NCI-H187 (cell line): ENCODE data around the gene IRX1.

ENCODE experiments used
- DNase-seq, 2 experiments: peaks; one replicate each; lab custom pipeline; 2025; lab: John Stamatoyannopoulos, UW

The IRX1 gene

GRCh38 chr5:3595006-3595961 is at the start of gene IRX1:
TSS of gene IRX1 (plus strand) at chr5:3595832. CDS start at chr5:3596106, 274 bp downstream.
- DNase-seq: no peak

DNA sequence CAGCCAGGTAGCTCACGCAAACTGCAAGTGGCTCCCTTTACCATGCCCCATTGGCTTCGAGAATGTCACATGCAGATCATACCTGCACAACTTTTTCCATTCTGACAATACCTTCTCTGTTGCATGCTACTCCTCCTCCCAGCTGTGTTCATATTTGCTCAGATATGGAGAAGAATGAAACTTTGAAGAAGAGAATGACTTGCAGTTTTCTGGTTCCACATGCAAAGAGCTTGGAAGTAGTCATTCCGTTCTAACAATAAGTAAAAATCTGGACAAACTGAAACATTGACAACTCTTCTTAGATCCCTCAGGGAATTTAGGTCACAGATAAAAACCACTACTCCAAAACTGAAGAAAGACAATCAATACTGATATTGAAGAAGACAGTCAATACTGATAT is 49.6 kb upstream of the IRX1 start:
- DNase-seq: no peak

DNA sequence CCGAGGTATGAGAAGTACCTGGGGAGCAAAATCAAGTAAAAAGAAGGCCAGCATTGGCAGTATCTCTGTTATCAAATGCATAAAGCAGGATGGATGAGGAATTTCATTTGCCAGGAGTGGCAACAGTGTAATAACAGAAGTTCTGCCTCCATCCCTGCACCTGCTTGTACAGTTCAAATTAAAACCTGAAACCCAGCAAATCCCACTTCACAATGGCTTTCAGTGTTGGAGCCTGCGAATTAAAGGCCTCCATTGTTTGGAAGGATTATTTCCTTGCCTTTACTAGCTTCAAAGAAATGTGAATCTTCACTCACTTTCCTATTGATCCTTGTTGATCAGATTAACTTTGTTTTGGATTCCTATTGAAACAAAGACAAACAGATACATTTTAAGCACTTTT is 31.5 kb upstream of the IRX1 start:
- no peak for DNase-seq

DNA sequence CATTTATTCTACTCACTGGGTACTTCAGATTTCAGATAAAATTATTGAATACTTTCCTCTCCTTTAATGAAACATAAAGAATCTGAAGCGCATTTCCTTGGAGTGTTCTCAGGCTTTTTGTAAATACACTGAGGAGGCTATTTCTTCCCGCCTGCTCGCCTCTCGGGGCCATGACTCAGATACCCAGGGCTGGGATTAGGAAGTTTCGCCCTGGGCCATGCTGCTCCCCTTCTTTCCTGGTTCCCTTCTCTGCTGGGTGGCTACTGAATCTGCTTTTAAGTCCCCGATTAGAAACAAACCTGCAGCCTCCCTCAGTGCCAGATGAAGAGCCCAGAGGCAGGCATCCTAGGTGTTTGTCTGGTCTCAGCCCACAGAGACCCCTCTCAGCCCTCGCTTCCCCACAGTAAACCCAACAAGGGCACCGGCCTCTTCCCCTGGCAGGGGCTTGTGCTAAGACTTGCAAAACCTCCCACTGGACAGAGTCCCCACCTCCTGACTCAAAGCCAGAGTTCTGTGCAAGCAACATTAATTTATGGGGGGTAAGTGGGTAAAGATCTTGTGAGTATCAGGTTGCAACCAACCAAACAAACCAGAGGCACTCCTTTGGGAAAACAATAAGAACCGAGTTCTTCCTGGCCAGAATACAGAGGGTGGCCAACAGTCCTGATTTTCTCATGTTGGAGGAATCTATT is 30.7 kb upstream of the IRX1 start:
- DNase-seq: no peak

DNA sequence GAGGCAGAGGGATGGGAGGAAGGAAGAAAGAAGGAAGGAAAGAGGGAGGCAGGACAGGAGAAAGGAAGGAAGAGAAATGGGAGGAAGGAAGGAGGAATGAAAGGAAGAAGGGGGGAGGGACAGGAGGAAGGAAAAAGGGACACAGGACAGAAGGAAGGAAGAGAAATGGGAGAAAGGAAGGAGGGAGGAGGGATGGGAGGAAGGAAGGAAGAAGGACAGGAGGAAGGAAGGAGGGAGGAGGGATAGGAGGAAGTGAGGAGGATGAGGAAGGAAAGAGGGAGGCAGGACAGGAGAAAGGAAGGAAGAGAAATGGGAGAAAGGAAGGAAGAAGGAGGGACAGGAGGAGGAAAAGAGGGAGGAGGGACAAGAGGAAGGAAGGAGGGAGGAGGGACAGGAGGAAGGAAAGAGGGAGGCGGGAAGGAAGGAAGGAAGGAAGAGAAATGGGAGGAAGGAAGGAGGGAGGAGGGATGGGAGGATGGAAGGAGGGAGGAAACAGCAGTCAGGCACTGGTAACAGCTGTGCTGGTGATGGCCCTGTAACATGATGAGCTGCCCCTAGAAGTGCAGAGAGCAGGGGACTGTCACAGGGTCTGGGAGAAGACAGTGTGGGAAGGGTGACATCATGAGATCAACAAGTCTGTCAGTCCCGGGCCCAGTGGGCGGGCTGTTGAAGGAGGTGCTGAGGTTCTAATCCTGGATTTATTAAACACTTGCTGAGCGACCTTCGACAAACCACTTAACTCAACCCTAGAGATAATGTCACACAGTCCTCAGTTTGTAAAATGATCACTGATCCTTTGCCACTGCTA is 10.7 kb upstream of the IRX1 start:
- no peak for DNase-seq

GRCh38 chr5:3590161-3590966 is 5.3 kb upstream of the IRX1 start:
- DNase-seq: no peak

DNA sequence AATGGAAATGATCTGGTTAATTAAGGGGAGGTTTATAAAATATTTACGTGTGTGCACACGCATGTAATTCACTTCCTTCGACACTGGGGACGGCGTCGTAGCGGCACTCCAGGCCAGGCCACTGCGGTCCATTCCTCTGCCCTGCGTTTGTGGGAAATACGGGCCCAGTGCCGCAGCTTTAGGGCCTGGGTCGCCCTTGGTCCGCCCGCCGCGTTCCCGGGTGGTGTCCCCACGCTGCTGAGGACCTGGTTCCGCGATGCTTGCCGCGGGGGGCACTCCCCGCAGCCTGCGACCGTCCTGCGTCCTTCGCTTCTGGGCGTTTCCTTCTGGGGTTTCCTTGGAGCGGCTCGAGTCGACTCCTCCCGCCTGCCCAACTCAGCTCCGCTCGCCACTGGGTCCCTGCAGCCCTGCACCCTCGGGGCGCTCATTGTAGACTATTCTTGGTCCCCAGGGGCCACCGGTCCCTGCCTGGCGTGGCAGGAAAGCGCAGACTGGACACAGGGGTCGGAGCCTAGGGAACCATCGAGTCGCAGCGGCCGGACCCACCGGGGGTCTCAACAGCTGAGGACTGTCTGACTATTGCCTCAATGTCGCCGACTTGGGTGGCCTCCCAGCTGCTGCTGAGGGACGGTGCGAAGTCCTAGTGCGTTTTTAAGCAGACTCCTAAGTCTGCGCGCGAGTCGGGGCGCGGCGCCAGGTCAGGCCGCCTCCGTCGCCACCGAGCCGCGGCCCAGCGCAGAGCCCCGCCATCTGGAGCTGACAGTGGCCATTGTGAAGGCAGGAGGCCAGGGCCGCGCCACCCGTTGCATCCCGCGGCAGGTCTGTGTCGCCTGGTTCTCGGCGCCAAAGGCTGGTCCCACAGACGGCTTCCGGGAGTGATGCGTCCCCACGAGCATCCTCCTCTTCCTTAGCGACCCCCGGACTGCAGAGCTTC is 4.4 kb upstream of the IRX1 start:
- no peak for DNase-seq

- DNase-seq: no peak
Observed at GRCh38 chr5:3592298-3592697, 3.3 kb upstream of the IRX1 start.

GRCh38 chr5:3593771-3594509 is 1.7 kb upstream of the IRX1 start:
- no peak for DNase-seq

GRCh38 chr5:3594510-3595005 is 1.1 kb upstream of the IRX1 start:
- DNase-seq: no peak

GRCh38 chr5:3596261-3596825 is 711 bp downstream of the IRX1 start:
- DNase-seq: no peak

DNA sequence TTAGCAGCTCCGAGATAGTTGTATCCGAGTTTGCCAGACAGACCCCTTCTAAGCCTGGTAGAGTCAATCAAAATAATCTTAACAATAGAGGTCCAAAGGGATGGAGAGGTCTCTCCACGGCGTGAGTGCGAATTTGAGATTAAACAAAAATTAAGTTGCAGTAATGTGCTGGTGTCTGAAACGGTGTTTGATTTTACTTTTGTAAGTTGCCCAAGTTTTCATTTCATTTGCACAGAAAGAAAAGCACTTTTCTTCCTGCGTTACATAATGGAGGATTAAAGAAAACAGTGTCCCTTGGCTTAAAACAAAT is 1.2 kb downstream of the IRX1 start:
- no peak for DNase-seq

GRCh38 chr5:3597167-3598007 is 1.8 kb downstream of the IRX1 start:
- DNase-seq: no peak

DNA sequence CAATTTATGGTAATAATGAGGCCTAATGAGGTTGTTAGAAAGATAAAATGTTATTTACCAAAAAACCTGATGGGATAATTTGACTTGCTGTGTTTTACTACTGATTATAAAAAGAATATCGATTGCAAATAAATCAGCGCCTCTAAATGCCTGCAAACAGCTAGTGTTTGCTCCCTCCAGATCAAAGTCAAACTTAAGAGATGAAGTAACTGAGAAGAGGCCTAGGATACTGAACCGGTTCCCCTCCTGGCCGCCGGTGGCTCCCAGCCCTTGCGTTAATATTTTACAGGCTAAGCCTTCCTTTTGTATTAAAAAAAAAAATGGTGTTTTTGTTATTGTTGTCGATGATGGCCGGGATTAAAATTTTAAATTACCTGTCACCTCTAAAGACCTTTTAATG is 2.6 kb downstream of the IRX1 start:
- no peak for DNase-seq

GRCh38 chr5:3598769-3599211 is 3.2 kb downstream of the IRX1 start:
- DNase-seq: no peak

- DNase-seq: no peak
Observed at GRCh38 chr5:3599226-3600105, 3.8 kb downstream of the IRX1 start.
